Neuron (in vitro differentiated cells): Measurements from ENCODE around the gene TTC16.

Experiments used
- H2AFZ ChIP-seq: one replicate; pipeline ENCODE4 v1.6.1; 2013; ENCODE audit warnings: low read depth, mild to moderate bottlenecking, inconsistent platforms, low read length, moderate library complexity
- H3K27me3 ChIP-seq: one replicate; pipeline ENCODE4 v1.6.1; 2013; ENCODE audit warnings: low read length; ENCODE audit not compliant: insufficient read depth
- H3K36me3 ChIP-seq: one replicate; pipeline ENCODE4 v1.6.1; 2013; ENCODE audit warnings: low read length; ENCODE audit not compliant: insufficient read depth
- H3K4me1 ChIP-seq: one replicate; pipeline ENCODE4 v1.6.1; 2013; ENCODE audit warnings: low read length; ENCODE audit not compliant: insufficient read depth
- H3K4me3 ChIP-seq: 2 replicates; pipeline ENCODE4 v1.5.1; 2013; ENCODE audit warnings: mild to moderate bottlenecking, low read length, moderate library complexity
- H3K9me3 ChIP-seq: one replicate; pipeline ENCODE4 v1.6.1; 2013; ENCODE audit warnings: low read length

Gene TTC16

GRCh38 chr9:127686461-127687393 lies 29.2 kb upstream of the TTC16 start:
- H2AFZ ChIP-seq = no peak overlapping the region
- peaks cover 43% of the 10 kb centered on the region for H3K36me3 ChIP-seq
- no peak overlapping the region for H3K4me3 ChIP-seq
- no peaks in the 10 kb centered on the region for H3K4me1 ChIP-seq
- no peaks in the 10 kb centered on the region for H3K27me3 ChIP-seq
- H3K9me3 ChIP-seq = peaks cover 4% of the 10 kb centered on the region

- no peak overlapping the region for H2AFZ ChIP-seq
- H3K4me1 ChIP-seq = peaks cover 3% of the 10 kb centered on the region
- H3K36me3 ChIP-seq = peaks cover 17% of the 10 kb centered on the region
- no peak overlapping the region for H3K4me3 ChIP-seq
- H3K9me3 ChIP-seq = peaks cover 6% of the 10 kb centered on the region
- H3K27me3 ChIP-seq = no peaks in the 10 kb centered on the region
These were observed 26.4 kb upstream of the TTC16 start for GRCh38 chr9:127689329-127690000.

GRCh38 chr9:127690735-127691134 lies 25.1 kb upstream of the TTC16 start:
- Histone ChIP-seq H3K9me3 (peaks cover 6% of the 10 kb centered on the region), H2AFZ (no peak overlapping the region), H3K27me3 (no peaks in the 10 kb centered on the region), H3K4me3 (no peak overlapping the region), H3K36me3 (peaks cover 13% of the 10 kb centered on the region), H3K4me1 (peaks cover 3% of the 10 kb centered on the region)

- no peak overlapping the region for H3K4me3 ChIP-seq
- no peak overlapping the region for H2AFZ ChIP-seq
- H3K27me3 ChIP-seq = no peaks in the 10 kb centered on the region
- peaks cover 6% of the 10 kb centered on the region for H3K9me3 ChIP-seq
- peaks cover 10% of the 10 kb centered on the region for H3K36me3 ChIP-seq
- H3K4me1 ChIP-seq = peaks cover 3% of the 10 kb centered on the region
These were observed 23.8 kb upstream of the TTC16 start for GRCh38 chr9:127692071-127692470.

GRCh38 chr9:127693143-127693542 lies 22.7 kb upstream of the TTC16 start:
- H3K27me3 ChIP-seq = no peaks in the 10 kb centered on the region
- peaks cover 7% of the 10 kb centered on the region for H3K36me3 ChIP-seq
- H3K9me3 ChIP-seq = peaks cover 6% of the 10 kb centered on the region
- H3K4me1 ChIP-seq = peaks cover 3% of the 10 kb centered on the region
- H3K4me3 ChIP-seq = no peak overlapping the region
- no peak overlapping the region for H2AFZ ChIP-seq

GRCh38 chr9:127693697-127694096 lies 22.2 kb upstream of the TTC16 start:
- Histone ChIP-seq H2AFZ (no peak overlapping the region), H3K4me1 (peaks cover 3% of the 10 kb centered on the region), H3K9me3 (peaks cover 6% of the 10 kb centered on the region), H3K36me3 (peaks cover 3% of the 10 kb centered on the region), H3K27me3 (no peaks in the 10 kb centered on the region), H3K4me3 (no peak overlapping the region)

- H3K4me1 ChIP-seq = peaks cover 3% of the 10 kb centered on the region
- H3K9me3 ChIP-seq = peaks cover 1% of the 10 kb centered on the region
- no peaks in the 10 kb centered on the region for H3K27me3 ChIP-seq
- H3K36me3 ChIP-seq = peaks cover 3% of the 10 kb centered on the region
- no peak overlapping the region for H2AFZ ChIP-seq
- H3K4me3 ChIP-seq = no peak overlapping the region
These were observed 20.8 kb upstream of the TTC16 start for GRCh38 chr9:127694890-127695720.

GRCh38 chr9:127697575-127697974 lies 18.3 kb upstream of the TTC16 start:
- Histone ChIP-seq H3K4me3 (no peak overlapping the region), H3K4me1 (no peaks in the 10 kb centered on the region), H2AFZ (no peak overlapping the region), H3K27me3 (no peaks in the 10 kb centered on the region), H3K9me3 (peaks cover 1% of the 10 kb centered on the region), H3K36me3 (no peaks in the 10 kb centered on the region)

GRCh38 chr9:127698386-127698785 lies 17.5 kb upstream of the TTC16 start:
- H3K4me1 ChIP-seq = no peaks in the 10 kb centered on the region
- no peaks in the 10 kb centered on the region for H3K36me3 ChIP-seq
- H3K4me3 ChIP-seq = no peak overlapping the region
- no peaks in the 10 kb centered on the region for H3K9me3 ChIP-seq
- no peaks in the 10 kb centered on the region for H3K27me3 ChIP-seq
- H2AFZ ChIP-seq = no peak overlapping the region

GRCh38 chr9:127698985-127699670 lies 16.8 kb upstream of the TTC16 start:
- H3K36me3 ChIP-seq = no peaks in the 10 kb centered on the region
- no peak overlapping the region for H3K4me3 ChIP-seq
- H2AFZ ChIP-seq = no peak overlapping the region
- H3K27me3 ChIP-seq = no peaks in the 10 kb centered on the region
- H3K4me1 ChIP-seq = no peaks in the 10 kb centered on the region
- no peaks in the 10 kb centered on the region for H3K9me3 ChIP-seq

GRCh38 chr9:127700140-127700539 lies 15.7 kb upstream of the TTC16 start:
- Histone ChIP-seq H3K9me3 (no peaks in the 10 kb centered on the region), H3K4me1 (no peaks in the 10 kb centered on the region), H2AFZ (no peak overlapping the region), H3K36me3 (no peaks in the 10 kb centered on the region), H3K27me3 (no peaks in the 10 kb centered on the region), H3K4me3 (no peak overlapping the region)

GRCh38 chr9:127700594-127701255 lies 15.2 kb upstream of the TTC16 start:
- Histone ChIP-seq H3K36me3 (no peaks in the 10 kb centered on the region), H3K9me3 (no peaks in the 10 kb centered on the region), H3K4me3 (no peak overlapping the region), H2AFZ (no peak overlapping the region), H3K27me3 (no peaks in the 10 kb centered on the region), H3K4me1 (peaks cover 5% of the 10 kb centered on the region)
